T-helper 17 cell (primary cell): ENCODE data around the gene ABCA7. TPM values are rescaled to one million over a fixed set of nuclear protein-coding genes. Genes with fewer than 3 reads are reported as not detected.

Experiments
- ATAC-seq: fragments of 150-1000 bp; cut with Tn5 transposase; 2 replicates; pipeline ENCODE4 v1.10.0; 2021; ENCODE audit warnings: mild to moderate bottlenecking, moderate library complexity
- DNase-seq, 3 donors: peaks; one replicate each; pipeline versions ENCODE4 v3.0.0 to v3.0.0-alpha.2; 2020 to 2021
- H3K9me3 ChIP-seq: one replicate; pipeline ENCODE4 v1.7.0; 2013; ENCODE audit warnings: low read length, mild to moderate bottlenecking; ENCODE audit not compliant: control insufficient read depth, poor library complexity, severe bottlenecking
- H3K27ac Mint-ChIP-seq: one replicate; pipeline ENCODE4 v1.8.0; 2022; ENCODE audit warnings: mild to moderate bottlenecking, moderate library complexity, mixed read lengths
- H3K27me3 Mint-ChIP-seq: one replicate; pipeline ENCODE4 v1.8.0; 2022; ENCODE audit warnings: mixed read lengths
- H3K36me3 Mint-ChIP-seq: one replicate; pipeline ENCODE4 v1.8.0; 2022; ENCODE audit warnings: low read depth, mixed read lengths
- H3K4me1 Mint-ChIP-seq: one replicate; pipeline ENCODE4 v1.8.0; 2022; ENCODE audit warnings: mild to moderate bottlenecking, mixed read lengths
- H3K4me3 Mint-ChIP-seq: one replicate; pipeline ENCODE4 v1.8.0; 2022; ENCODE audit warnings: mild to moderate bottlenecking, moderate library complexity, mixed read lengths
- total RNA-seq, 4 donors: library from RNA in 2 of 4; stranded (reverse) in 2 of 4; gene quantifications; one replicate each; pipeline ENCODE4 v1.2.3 and lab custom pipeline; 2022 to 2026

The ABCA7 gene
- total RNA-seq, 2 donors from 2014 or later = 107 to 112 TPM

GRCh38 chr19:1084024-1084868, 44.3 kb downstream of the ABCA7 start:
- Mint-ChIP-seq H3K27ac (peak overlapping the region; percentile 90), H3K4me3 (peak overlapping the region; percentile 49), H3K4me1 (peaks cover 44% of the 10 kb centered on the region), H3K27me3 (no peaks in the 10 kb centered on the region), H3K36me3 (peaks cover 4% of the 10 kb centered on the region)
- peak in 1 of 3 donors; percentile 13 for DNase-seq
- no peak for ATAC-seq
- H3K9me3 ChIP-seq = no peaks in the 10 kb centered on the region

- peaks cover 38% of the 10 kb centered on the region for H3K4me1 Mint-ChIP-seq
- ATAC-seq = no peak
- no peaks in the 10 kb centered on the region for H3K27me3 Mint-ChIP-seq
- DNase-seq = no peak
- peaks cover 4% of the 10 kb centered on the region for H3K36me3 Mint-ChIP-seq
- H3K9me3 ChIP-seq = no peaks in the 10 kb centered on the region
- peak overlapping the region; percentile 90 for H3K27ac Mint-ChIP-seq
- H3K4me3 Mint-ChIP-seq = peak overlapping the region; percentile 63
These were observed 45.2 kb downstream of the ABCA7 start for GRCh38 chr19:1085053-1085658.

DNA sequence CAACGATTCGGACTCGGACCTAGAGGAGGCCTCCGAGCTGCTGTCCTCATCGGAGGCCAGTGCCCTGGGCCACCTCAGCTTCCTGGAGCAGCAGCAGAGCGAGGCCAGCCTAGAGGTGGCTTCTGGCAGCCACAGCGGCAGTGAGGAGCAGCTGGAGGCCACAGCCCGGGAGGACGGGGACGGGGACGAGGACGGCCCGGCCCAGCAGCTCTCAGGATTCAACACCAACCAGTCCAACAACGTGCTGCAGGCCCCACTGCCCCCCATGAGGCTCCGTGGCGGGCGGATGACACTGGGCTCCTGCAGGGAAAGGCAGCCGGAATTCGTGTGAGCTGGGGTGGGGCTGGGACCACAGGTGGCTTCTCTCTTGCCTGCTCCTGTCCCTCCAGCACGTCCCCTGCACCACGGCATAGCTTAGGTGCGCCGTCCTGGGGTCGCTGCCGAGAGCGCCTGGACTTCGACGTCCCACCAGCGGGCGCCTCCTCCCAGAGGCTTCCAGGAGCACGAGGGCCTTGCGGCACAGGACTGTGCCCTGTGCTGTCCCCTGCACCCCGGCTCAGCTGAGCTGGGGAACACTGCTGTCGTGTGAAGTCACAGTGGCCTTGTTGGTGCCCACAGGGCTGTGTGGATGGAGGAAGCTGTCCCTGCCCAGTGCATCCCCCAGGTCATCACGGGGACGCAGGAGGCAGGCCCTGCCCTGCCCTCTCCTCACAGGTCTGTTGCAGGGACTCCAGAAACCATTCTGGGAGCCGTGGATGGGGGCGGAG, 46.0 kb downstream of the ABCA7 start:
- peaks cover 4% of the 10 kb centered on the region for H3K36me3 Mint-ChIP-seq
- peak overlapping the region; percentile 96 for H3K27ac Mint-ChIP-seq
- peak overlapping the region; percentile 63 for H3K4me3 Mint-ChIP-seq
- H3K27me3 Mint-ChIP-seq = no peaks in the 10 kb centered on the region
- H3K9me3 ChIP-seq = no peaks in the 10 kb centered on the region
- H3K4me1 Mint-ChIP-seq = peaks cover 32% of the 10 kb centered on the region
- no peak for ATAC-seq
- DNase-seq = no peak

DNA sequence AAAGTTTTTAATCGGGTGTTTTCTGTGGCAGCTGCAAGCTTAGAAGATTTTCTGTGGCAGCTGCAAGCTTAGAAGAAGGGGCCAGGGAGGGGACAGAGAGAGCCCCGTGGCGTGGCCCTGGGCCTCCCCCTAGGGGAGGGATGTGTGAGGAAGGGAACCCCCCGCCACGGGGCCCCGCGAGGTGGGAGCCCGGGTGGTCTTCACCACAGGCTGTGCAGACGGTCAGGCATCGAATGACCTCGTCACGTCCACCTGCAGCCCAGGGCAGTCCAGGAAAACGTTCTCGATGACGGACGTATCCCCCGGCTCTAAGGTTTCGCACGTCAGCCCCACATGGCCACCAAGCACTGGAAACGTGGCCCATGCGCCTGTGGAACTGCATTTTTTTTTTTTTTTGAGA, 46.7 kb downstream of the ABCA7 start:
- no peaks in the 10 kb centered on the region for H3K27me3 Mint-ChIP-seq
- H3K9me3 ChIP-seq = no peaks in the 10 kb centered on the region
- DNase-seq (no peak), ATAC-seq (no peak)
- H3K27ac Mint-ChIP-seq = peak overlapping the region; percentile 96
- H3K4me1 Mint-ChIP-seq = peaks cover 28% of the 10 kb centered on the region
- no peak overlapping the region for H3K4me3 Mint-ChIP-seq
- peaks cover 4% of the 10 kb centered on the region for H3K36me3 Mint-ChIP-seq

DNA sequence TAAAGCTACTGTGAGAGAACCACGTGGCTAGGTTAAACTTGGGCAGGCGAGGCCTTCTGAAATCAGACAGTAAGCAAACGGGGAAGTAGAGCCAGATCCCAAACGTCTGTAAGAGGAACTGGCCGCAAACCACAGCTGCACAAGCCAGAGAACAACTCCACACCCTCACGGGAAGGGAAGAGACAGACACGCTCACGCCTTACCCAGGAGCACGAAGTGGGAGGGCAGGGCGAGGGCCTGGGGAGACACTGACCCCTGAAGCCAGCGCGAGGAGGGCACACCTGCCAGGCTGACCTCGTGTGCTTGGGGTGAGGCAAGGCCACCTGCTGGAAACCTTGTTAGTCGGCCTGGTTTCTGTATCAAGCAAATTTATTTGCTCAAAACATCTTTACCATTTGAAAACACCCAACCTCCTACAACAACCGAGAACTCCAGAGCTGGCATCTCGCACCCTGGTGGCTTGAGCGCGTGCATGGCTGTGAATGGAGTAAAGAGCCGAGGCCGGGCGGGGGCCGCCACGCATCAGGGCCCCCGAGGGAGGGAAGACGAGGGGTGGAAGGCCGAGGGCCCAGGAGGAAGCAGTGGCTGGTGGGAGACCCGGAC, 48.0 kb downstream of the ABCA7 start:
- peak in 1 of 3 donors; percentile 44 for DNase-seq
- peak; percentile 57 for ATAC-seq
- Mint-ChIP-seq H3K36me3 (peaks cover 4% of the 10 kb centered on the region), H3K27me3 (no peaks in the 10 kb centered on the region), H3K4me3 (peak overlapping the region; percentile 81), H3K4me1 (peaks cover 23% of the 10 kb centered on the region), H3K27ac (peak overlapping the region; percentile 96)
- no peaks in the 10 kb centered on the region for H3K9me3 ChIP-seq

DNA sequence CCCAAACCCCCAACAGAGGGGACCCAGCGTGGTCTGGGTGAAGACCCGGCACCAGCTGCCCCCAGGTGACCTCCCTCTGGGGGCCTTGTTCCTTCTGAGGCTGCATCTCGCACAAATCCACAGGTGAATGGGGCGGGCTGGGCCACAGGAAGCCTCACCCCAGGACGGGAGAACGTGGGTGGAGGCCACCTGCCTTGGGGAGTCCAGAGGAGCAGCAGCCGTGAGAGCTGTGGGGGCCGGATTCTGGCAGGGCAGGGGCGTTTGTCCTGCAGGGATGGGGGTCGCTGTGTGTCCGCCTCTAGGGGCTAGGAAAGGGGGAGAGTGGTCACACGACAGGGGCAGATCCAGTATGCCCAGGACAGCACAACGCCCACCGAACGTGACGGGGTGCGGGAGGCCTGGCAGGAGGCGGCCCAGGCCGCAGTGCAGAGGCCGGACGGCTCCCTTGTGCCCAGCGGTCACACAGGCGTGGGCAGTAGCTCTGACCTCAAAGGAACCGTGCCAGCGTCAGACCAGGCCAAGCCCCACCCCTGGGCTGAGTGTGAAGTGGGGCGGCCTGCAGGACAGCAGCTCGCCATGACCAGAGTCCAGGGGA, 48.6 kb downstream of the ABCA7 start:
- ATAC-seq = peak; percentile 30
- Mint-ChIP-seq H3K4me1 (peaks cover 25% of the 10 kb centered on the region), H3K4me3 (peak overlapping the region; percentile 81), H3K27ac (peak overlapping the region; percentile 96), H3K36me3 (peaks cover 4% of the 10 kb centered on the region), H3K27me3 (no peaks in the 10 kb centered on the region)
- DNase-seq = no peak
- H3K9me3 ChIP-seq = no peaks in the 10 kb centered on the region

DNA sequence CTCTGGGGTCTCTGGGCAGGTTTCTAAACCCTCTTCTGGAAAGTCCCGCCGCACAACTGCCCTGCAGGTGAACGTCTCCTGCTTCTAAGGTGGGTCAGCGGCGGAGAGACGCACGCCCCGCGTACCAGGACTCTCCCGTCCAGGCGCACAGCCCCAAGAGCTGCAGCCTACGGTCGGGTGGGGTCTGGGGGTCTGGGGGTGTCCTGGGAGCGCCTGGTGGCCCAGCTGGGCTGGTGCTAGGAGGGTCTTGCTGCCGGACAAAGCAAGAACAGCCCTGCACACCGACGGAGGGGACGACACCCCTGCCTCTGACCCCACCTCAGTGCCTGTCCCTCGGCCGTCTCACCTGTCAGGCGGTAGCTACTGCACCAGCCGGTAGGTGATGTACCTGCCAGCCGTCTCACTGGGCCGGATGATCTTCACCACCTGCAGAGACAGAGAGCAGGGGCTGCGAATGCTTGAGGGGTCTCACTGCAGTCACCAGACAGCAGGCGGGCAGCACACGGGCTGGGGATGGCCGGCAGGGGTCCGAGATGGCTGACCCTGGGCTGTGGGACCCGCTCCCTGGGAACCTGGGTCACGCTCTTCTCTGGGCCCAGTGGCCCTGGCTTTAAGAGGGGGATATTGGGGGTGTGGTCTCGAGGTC, 49.3 kb downstream of the ABCA7 start:
- Mint-ChIP-seq H3K27ac (peak overlapping the region; percentile 96), H3K4me3 (no peak overlapping the region), H3K4me1 (peaks cover 23% of the 10 kb centered on the region), H3K27me3 (no peaks in the 10 kb centered on the region), H3K36me3 (peaks cover 4% of the 10 kb centered on the region)
- ATAC-seq (no peak), DNase-seq (no peak)
- no peaks in the 10 kb centered on the region for H3K9me3 ChIP-seq

DNA sequence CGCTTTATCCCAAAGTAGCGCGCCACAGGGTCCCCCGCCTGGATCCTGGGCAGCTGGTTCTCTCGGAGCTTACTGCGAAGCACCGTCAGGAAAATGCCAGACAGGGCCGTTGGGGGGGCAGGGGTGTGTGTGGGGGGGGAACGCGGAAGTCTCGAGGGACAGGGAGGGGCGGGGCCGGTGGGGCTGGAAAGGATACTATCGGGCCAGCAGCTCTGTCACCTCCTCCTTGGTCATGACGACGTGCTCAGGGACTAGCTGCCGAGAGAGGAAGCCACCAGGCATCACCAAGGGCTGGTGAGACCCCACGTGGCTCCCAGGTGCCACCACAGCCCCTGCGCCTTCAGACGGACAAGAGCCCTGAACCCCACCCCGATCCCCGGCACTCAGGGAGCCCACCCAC, 50.0 kb downstream of the ABCA7 start:
- Mint-ChIP-seq H3K27me3 (no peaks in the 10 kb centered on the region), H3K4me3 (no peak overlapping the region), H3K27ac (peak overlapping the region; percentile 96), H3K36me3 (peaks cover 4% of the 10 kb centered on the region), H3K4me1 (peaks cover 26% of the 10 kb centered on the region)
- no peak for DNase-seq
- no peaks in the 10 kb centered on the region for H3K9me3 ChIP-seq
- no peak for ATAC-seq

DNA sequence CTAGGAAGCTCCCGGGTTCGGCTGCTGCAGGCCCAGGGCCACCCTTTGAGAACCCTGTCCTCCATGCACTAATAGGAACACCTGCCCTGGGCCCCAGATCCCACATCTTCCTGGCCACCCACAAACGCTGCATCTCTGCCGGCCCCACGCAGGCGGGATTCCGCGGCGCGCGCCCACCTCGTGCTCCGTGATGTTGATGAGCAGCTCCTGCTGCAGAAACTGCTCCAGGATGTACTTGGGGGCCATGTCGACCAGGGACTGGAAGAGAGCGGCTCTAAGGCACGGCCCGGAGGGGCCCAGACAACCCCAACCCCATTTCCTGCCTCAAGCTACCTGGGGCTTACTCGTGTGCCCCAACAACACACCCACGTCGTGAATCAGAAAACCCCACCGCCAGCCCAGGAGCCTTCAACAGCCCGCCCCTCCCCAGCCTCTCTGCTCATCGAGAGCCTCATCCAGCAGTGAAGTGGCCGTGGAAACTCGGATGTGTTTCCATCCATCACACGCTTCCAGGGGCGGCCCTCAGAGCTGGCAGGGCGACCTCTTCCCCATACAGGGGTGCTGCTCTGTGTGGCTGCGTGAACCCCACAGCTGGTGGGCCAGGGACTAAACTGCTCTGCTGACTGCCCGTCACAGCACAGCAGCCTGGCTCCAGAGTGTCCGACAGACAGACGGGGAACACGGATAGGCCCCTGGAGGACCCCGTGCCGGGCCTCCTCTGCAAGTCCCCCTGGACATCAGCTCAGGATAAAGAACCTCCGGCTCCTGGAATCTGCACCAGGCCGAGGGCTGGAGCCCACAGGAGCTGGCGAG, 51.0 kb downstream of the ABCA7 start:
- DNase-seq (no peak), ATAC-seq (no peak)
- no peaks in the 10 kb centered on the region for H3K9me3 ChIP-seq
- H3K4me1 Mint-ChIP-seq = peaks cover 27% of the 10 kb centered on the region
- peak overlapping the region; percentile 53 for H3K4me3 Mint-ChIP-seq
- H3K36me3 Mint-ChIP-seq = no peaks in the 10 kb centered on the region
- no peaks in the 10 kb centered on the region for H3K27me3 Mint-ChIP-seq
- H3K27ac Mint-ChIP-seq = peak overlapping the region; percentile 54

GRCh38 chr19:1091544-1092175, 51.8 kb downstream of the ABCA7 start:
- H3K27me3 Mint-ChIP-seq = no peaks in the 10 kb centered on the region
- peaks cover 31% of the 10 kb centered on the region for H3K4me1 Mint-ChIP-seq
- no peaks in the 10 kb centered on the region for H3K36me3 Mint-ChIP-seq
- peak in 1 of 3 donors; percentile 9 for DNase-seq
- H3K27ac Mint-ChIP-seq = peak overlapping the region; percentile 54
- ATAC-seq = no peak
- H3K4me3 Mint-ChIP-seq = no peak overlapping the region
- no peaks in the 10 kb centered on the region for H3K9me3 ChIP-seq

DNA sequence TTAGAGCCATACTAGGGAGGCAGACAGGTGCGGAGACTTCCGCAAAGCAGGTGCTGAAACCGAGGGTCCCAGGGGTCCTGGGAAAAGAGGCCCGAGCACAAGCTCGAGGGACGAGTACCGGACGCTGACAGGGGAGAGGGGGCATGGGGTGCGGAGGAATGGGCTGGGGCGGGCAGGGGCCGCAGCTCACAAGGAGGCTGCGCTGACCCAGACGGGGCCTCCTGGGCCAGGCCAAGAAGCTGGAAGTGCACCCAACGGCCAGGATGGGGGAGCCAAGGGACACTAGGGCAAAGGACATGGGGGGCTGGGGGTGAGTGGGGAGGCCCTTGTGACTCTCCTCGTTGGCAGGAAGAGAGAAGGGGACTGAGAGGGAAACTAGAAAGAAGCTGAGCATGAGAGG, 53.4 kb downstream of the ABCA7 start:
- ATAC-seq (no peak), DNase-seq (no peak)
- H3K9me3 ChIP-seq = no peaks in the 10 kb centered on the region
- H3K27ac Mint-ChIP-seq = peak overlapping the region; percentile 97
- no peaks in the 10 kb centered on the region for H3K27me3 Mint-ChIP-seq
- H3K36me3 Mint-ChIP-seq = no peaks in the 10 kb centered on the region
- H3K4me3 Mint-ChIP-seq = peak overlapping the region; percentile 97
- peaks cover 25% of the 10 kb centered on the region for H3K4me1 Mint-ChIP-seq
